Stimulated activated CD4-positive, alpha-beta T cell treated with anti-CD3 and anti-CD28 coated beads, Interleukin-1b, Interleukin-23, amount 100 ng/mL, for 24 hours (primary cell): ENCODE data around the gene TRHDE.

Source experiments
- DNase-seq, 4 experiments: peaks; one replicate each; pipeline ENCODE4 v3.0.0-alpha.2; 2020; ENCODE audit warnings: low read depth in 4 of 4, low spot score in 1 of 4

Gene TRHDE

DNA sequence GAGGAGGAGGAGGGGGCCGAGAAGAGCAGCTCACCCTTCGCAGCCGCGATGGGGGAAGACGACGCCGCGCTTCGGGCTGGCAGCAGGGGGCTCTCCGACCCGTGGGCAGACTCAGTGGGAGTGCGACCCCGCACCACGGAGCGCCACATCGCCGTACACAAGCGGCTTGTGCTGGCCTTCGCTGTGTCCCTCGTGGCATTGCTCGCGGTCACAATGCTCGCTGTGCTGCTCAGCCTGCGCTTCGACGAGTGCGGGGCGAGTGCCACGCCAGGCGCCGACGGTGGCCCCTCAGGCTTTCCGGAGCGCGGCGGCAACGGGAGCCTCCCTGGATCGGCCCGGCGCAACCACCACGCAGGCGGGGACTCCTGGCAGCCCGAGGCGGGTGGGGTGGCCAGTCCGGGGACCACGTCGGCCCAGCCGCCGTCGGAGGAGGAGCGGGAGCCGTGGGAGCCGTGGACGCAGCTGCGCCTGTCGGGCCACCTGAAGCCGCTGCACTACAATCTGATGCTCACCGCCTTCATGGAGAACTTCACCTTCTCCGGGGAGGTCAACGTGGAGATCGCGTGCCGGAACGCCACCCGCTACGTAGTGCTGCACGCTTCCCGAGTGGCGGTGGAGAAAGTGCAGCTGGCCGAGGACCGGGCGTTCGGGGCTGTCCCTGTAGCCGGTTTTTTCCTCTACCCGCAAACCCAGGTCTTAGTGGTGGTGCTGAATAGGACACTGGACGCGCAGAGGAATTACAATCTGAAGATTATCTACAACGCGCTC lies 745 bp downstream of the TRHDE start:
- no peak for DNase-seq

DNA sequence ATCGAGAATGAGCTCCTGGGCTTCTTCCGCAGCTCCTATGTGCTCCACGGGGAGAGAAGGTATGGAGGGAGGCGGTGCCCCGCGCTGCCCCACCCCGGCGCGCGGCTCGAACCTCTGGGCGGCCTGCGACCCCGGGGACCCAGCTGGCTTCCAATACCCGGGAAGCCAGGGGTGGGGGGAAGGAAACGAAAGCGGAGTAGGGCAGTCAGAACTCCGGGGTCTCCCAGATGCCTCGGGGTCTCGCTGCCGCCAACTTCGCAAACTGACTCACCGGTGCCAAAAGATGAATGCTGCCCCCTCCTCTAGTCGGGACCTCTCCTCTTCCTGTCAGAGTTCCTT lies 1.3 kb downstream of the TRHDE start:
- no peak for DNase-seq

DNA sequence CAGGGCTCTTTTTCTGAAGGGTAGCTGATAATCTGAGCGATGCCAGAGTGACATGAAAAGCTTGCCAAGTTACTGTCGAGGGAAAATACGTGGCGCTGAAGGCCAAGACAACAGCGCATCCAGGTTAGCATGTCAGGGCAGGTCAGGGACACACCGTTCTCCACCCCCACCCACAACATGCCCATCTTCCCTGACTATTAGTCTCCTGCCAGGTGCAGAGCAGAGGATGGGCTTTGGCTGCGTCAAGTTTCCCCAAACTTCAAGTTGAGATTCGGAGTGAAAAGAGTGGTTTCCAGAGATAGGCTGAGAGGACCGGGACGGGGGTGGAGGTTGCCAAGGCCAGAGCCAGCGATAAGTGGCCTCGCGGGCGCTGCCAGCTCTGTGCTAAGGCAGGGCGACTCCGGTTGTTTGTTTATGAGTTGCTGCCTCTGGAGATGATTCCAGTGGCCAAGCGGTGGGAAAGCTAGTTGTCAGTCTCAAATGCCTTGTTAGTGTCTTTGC lies 1.7 kb downstream of the TRHDE start:
- no peak for DNase-seq

DNA sequence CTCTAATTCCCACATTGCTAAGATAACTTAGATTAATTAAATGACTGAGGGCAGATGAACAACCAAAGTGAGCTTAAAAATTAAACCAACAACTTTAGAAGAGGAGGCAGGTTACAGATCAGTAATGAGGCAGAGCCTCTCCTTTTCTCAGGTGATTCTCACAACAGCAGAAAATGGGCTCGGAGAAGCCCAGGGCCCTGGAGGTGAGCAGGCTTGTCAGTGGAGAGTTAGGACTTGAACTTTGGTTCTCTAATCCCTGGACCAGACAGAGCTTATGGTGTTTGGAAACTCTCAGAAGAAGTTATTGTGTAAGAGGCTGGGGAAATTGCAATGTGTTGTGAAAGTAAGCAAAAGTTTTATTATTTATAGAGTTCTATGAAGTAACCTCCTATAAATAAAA lies 2.8 kb downstream of the TRHDE start:
- DNase-seq: no peak

DNA sequence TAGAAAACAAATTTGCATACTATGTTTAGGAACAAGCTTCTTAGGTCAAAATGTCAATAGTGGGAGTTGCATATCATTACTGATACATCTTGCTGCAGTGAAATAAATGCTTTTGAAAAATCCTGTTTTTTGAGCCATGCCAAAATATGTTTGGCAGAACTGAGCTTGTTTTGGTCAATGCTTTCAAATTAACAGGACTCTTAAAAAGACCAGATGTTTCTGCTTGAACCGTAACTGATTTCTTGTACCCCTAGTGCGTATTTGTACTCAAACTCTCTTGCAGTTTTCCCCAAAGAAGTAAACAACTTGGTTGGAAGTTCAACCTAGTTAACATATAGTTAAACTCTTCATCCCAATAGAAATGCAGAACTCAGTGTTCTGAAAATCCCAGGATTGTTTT lies 3.4 kb downstream of the TRHDE start:
- DNase-seq: no peak

DNA sequence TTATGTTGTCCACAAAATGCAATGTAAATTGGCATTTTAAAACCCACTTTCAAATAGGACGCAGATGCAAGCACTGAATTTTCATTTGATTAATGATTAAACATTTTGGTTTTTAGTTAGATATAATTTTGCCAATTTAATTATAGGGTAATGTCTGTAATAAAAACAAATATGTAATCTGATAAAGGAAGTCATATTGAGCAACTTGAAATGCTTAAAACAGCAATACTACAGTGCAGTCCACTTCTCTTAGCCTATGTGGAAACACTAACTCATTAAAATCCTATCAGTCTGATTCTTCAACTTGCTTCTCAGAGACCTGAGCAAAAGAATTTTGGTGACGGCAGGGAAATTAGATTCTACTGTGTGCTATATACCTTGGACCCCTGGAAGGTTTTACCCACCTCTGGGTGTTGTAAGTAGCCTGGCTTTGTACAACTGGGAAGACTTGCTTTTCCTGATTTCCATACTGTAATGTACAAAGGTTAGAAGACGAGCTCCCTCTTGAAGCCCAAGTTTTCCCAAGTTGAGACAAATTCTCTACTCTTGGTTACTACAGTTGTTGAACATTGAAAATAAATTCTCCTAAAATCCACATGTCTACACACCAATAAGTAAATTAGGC lies 4.1 kb downstream of the TRHDE start:
- no peak for DNase-seq

DNA sequence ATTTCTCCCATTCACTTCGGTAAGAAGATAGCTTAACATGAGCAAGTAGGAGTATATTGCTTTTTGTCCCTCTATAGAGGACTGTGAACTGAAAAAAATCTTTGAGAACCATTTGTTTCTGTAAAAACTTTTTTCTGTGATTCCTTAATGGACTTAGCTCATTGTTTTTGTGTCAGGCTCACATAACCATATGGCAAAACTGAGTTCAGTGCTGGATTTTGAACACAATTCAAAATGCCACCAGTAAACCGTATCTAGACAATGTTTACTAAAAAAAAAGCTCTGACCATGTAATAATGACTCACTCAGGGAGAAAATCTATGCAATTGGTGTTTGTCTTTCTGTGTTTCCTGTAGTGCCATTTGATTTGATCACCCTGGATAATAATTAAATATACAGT lies 5.2 kb downstream of the TRHDE start:
- no peak for DNase-seq

DNA sequence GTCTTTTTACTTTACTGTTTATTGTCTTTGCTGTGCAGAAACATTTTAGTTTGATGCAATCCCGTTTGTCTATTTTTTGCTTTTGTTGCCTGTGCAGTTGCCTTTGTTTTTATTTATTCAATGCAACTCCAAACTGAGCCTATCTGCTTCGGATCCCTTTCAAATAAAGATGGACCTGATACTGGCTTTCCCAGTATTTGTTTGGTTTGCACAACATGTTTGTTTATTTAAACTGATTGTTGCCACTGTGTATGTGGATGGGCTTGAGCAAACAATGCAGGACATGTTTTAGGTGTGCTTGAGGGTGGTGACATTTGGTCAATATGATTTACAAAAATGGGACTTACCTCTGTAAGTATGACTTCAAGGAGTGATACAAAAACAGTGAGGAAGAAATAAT lies 6.7 kb downstream of the TRHDE start:
- DNase-seq: no peak

DNA sequence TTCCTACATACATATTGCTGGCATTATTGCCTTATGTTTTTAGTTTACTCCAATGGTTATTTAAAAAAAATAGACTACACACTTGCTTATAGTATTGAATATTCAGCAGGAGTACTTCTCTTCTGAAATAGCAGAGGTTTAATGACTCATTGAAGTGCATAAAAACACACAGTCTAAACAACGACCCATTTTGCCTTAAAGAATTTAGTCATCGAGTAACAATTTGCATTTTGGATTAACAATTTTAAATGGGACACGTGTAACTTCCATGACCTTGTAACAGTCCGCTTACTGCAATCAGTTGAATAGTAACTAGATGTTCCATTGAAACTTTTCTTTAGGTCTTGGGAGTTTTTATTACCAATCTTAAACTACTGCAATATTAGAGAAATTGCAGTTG lies 9.0 kb downstream of the TRHDE start:
- no peak for DNase-seq

DNA sequence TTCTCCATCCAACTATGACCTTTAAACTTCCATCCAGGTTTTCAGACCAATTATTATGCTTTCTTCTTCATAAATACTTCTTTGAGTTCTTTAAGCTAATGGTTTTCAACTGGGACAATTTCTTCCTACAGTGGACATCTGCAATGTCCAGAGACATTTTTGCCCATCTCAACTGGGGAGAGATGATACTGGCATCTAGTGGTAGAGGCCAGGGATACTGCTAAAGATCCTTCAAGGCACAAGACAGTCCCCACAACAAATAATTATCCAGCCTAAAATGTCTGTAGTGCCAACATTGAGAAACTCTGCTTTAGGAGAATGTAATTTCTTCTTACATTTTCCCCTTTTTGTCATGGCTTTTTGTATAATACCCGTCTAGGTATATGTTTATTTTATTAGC lies 10.6 kb downstream of the TRHDE start:
- DNase-seq: no peak

DNA sequence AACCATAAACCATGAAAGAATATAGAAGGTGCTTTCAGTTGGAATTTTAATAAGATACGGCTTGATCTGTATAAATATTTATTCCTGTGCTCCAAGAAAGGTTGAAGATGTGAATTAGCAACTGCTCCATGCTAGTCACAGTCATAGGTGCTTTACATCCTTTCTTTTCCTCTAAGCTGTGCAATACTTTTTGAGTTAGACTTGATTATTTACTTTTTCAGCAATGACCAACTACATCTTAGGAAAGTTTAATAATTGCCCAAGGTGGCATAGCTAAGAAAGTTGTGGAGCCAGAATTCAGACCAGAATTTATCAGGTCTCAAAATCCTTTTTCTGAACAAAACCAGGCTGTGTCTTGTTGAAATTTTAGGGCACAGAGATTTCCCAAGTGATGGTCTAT lies 13.7 kb downstream of the TRHDE start:
- DNase-seq: no peak

DNA sequence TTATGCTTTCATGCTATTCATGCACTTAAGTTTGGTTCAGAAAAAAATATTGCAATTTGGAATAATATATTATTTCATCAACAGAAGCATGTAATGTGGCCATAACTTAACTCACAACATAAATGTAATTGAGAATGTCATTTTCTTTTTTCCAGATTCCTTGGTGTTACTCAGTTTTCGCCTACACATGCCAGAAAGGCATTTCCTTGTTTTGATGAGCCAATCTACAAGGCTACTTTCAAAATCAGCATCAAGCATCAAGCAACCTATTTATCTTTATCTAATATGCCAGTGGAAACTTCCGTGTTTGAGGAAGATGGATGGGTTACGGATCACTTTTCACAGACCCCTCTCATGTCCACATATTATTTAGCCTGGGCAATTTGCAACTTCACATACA lies 14.4 kb downstream of the TRHDE start:
- DNase-seq: no peak

DNA sequence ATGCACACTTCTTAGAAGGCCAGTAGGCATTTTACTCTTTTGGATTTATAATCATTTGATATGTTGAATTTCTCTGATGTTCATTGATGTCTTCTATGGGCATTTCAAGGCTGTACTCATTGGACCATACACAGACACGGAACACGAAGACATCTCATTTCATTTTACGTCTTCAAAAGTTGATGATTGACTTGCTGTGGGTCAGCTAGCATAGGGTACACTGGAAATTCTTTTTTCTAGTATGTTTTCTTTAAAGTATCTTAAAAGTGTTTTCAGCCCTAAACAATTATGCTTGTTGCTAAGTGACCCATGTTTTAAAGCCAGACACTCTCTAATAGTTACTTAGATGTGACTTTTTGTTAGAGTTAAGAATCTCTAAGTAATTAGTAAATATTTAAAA lies 16.3 kb downstream of the TRHDE start:
- DNase-seq: no peak

DNA sequence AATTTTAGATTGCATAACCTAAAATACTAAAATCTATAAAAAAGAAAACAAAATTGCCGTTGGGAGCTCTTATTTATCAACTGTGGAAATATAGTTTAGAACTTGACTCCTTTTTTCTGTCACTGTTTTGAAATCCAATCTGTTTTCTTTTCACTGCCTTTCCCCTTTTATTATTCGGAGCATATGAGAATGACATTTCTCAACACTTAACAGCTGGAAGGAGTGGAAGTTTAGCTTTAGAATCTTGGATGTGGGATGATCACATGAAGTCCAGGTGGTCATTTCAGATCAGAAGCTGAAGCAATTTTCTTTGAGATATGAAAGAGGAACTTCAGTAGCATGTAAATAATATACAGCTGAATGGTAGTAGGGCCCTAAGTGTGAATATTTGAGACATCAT lies 16.7 kb downstream of the TRHDE start:
- DNase-seq: no peak

DNA sequence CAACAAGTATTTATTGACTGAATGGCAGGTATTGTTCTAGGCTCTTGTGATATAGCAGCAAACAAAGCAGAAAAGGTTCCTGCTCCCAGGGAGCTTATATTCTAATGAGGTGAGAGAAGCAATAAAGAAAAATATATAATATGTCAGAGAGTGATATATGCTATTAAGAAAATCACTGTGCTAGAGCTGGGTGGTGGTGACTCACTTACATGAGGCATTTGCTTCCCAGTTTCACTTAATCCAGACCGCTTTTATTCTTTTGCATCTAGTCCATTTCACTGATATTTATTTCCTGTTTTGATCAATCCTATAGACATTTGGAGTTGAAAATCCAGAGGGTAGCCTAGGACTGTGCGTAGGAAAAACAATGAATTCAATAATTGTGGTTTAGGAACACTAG lies 17.5 kb downstream of the TRHDE start:
- DNase-seq: no peak

DNA sequence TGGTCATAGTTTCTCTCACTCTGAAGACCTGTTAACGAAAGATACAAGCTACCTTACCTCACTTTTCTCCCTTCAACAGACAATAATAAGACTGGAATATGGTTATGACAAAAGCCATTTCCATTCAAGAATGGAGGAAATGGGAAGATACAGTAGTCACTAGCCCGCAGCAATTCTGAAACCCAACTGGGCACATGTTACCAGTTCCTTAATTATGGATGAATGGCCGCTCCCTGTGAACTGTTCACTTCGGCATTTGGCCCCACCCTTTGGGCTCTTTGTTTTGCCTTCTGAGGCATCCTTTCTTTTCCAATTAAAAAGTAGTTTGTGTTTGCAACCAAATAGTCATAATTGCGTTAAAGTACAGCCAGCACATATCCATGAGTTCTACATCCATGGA lies 19.0 kb downstream of the TRHDE start:
- DNase-seq: no peak

DNA sequence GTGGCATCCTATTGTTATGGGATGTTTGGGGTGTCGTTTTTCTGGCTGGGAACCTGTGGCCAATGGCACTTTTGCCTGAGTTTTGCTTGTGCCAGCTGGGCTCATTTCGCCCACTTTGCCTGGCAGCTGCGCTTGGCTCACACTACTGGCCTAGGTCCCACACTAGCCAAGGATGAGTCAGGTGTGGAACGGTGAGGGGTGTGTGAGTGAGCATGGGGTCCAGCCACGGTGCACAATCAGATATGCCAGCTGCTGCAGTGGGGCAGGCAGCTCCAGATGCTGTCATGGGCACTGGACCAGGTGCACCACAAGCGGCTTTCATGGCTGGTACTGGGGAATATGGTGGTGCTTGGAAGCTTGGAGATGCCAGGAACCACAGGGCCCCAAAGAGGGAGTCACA lies 21.5 kb downstream of the TRHDE start:
- DNase-seq: no peak

DNA sequence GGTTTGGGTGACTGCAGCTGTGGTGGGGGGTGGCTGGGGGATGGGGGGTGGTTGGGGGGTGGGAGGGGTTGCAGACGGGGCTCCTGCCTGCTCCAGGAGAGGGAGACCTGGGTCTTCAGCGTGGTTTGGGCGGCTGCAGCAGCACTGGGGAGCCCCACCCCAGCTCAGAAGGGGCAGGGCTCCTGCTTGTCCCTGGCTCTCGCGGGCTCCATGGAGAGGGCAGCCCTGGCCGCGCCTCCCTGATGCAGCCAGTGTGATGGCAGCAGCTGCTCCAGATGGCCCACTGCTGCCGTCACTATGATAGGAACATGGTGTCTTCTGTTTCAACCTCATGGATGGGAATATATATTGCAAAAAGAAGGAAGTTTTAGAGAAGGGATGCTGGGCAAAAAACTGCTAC lies 22.9 kb downstream of the TRHDE start:
- DNase-seq: no peak

DNA sequence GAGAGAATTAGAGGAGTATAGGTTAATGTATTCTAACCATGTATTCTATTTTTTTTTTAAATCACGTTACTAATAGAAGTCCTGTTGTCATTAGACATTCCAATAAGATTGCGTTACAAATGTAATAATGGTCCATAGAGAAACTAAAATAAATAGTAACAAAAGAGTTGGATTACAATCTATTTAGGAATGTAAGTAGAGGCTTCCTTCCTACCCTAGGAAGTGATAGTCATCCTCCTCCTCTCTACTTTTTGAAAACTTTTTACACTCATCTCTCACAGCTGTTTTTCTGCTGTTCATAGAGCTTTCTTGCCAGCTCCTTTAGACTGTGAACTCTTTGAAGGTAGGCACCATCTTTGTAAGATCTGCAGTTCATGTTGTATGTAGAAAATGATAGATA lies 23.6 kb downstream of the TRHDE start:
- no peak for DNase-seq

DNA sequence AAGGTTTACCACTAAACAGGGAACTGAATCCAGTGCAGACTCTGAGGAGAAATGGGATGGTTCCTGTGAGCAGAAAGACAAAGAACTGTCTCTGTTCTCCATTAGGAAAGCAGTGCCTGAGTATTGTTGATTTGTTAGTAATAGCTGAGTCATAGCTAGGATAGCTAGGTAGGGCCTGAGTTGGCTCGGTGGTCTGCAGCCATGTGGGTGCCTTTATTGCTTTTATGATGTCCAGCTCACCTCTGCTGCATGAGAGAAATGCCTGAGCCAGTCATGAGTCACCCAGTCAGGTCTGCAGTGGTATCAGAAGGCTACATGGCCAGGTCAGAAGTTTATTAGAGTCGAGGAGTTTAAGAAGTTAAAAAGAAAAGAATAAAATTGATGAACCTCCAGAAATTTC lies 24.2 kb downstream of the TRHDE start:
- DNase-seq: no peak

DNA sequence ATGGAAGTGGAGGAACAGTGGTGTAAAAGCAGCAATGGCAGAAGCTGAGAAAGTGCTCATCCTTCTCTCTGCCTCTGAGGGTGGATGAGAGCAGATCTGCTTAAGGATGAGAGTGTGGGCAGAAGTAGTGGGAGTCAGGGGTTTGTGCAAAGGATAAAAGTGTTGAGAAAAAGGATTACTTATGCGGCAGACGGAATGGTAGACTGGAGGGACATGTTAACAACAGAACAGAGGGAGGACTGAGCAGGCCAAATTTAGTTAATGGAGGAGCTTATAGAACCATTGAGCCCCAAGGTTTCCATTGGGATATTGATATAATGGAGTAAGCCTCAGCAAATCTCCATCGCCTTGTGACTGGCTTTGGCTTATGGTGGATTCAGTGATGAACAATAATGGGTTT lies 25.5 kb downstream of the TRHDE start:
- no peak for DNase-seq

DNA sequence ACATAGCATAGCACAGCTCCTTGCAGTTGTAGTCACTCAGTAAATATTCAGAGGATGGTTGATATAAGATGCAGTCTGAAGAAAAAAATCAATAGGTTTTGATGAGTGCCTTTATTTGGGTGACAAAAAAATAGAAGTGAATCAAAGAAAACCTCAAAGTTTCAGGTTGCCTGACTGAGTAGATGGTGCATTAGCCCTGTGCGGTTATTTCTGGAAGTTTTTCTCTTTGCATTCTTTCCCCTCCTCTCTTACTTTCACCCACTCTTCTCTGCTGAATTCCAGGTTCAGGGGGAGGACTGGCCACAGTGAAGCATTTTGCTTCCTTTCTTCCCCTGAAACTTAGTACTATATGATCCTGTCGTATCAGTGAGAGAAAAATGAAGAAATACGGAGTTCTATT lies 28.6 kb downstream of the TRHDE start:
- no peak for DNase-seq

DNA sequence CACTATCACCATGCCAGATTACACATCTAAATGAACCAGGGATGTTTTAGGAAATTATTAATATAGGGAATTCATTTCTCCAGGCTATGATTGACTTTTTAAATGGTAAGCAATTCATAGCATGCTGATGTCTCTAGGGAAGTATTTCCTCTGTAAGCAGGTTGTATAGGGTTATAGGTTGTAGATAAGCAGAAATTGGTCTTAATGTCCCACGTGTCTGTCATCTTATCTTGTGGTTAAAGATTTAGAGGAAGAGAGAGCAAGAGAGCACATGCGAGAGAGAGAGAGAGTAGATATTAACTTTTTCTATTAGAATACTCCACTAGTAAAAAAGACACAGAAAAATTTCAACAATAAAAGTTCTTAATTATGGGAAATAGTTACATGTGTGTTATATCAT lies 32.6 kb downstream of the TRHDE start:
- DNase-seq: no peak
